ENCODE measurements around the gene CA14.
"Not testable (repeated sequence)": the region's sequence is repeated elsewhere in the genome, so short reads cannot be mapped to it uniquely, and the experiment has no call there.

The CA14 gene

DNA sequence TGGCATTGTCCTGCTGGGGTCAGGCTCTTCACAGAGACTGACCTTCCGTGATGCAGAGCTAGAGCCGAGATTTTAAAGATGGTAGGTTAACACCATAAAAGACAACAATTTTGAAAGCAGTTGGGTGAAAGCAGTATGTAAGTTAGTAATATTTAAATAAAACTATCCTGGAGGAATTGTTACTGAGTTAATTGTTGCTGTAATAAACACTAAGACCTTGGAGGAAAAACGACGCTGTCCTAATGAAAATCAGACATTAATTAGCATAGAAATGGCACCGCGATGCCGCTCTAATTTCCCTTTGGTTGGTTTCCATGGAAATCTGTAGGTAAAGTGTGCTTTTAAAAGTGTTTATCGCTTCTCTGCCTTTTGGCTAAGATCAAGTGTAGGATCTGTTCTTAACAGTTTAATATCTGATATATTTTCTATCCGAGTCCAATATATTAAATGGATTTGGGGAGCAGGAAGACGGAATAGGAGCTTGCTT is 20.9 kb upstream of the CA14 start:
- DNase-seq, result no peak

DNA sequence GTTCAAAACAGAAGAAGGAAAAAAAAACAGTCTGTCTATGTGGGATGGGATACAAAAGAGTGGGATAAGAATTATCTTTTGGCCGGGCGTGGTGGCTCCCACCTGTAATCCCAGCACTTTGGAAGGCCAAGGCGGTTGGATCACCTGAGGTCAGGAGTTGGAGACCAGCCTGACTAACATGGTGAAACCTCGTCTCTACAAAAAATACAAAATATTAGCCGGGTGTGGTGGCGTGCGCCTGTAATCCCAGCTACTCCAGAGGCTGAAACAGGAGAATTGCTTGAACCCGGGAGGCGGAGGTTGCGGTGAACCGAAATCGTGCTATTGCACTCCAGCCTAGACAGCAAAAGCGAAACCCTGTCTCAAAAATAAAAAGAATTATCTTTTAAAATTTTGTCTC is 20.4 kb upstream of the CA14 start:
- not testable (repeated sequence) for DNase-seq

GRCh38 chr1:150237746-150238145 is 19.8 kb upstream of the CA14 start:
- DNase-seq, result no peak

DNA sequence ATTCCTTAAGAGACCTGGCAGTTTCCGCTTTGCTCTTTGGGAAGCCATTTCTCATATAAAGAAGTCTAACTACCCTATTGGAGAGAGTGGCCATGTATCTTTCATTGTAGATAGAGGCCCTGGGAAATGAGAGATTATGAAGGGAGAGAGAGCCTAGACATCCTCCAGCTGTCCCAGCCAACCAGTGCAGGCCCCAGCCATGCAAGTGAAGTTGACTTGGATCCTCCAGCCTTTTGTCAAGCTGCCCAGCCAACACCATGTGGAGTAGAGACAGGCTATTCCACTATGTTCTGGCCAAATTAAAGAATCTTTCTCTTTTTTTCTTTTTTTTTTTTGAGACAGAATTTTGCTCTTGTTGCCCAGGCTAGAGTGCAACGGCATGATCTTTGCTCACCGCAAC is 14.6 kb upstream of the CA14 start:
- DNase-seq, result no peak

GRCh38 chr1:150249936-150250335 is 7.6 kb upstream of the CA14 start:
- DNase-seq, result no peak

GRCh38 chr1:150256198-150256553 is 1.4 kb upstream of the CA14 start:
- no peak for DNase-seq

- no peak for DNase-seq
These were observed 826 bp upstream of the CA14 start for GRCh38 chr1:150256554-150257341.

DNA sequence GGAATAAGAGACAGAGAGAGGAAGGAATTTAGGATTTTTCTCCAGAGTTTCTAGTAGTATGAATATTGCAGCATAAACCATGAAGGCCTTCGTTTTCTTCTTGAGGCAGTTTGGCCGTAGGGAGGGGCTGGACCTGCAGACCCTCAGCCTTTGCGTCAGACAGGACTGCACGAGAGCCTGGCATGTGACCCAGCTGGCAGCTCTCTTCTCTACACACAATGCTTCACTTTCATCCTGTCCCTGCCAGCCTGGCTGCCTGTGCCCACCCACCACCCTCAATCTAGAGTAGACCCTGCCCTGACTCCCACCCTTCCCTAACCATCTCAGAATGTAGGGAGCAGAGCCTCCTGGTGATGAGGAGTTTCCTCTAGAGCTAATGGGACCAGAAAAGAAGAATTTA is 1.6 kb downstream of the CA14 start:
- DNase-seq, result no peak

DNA sequence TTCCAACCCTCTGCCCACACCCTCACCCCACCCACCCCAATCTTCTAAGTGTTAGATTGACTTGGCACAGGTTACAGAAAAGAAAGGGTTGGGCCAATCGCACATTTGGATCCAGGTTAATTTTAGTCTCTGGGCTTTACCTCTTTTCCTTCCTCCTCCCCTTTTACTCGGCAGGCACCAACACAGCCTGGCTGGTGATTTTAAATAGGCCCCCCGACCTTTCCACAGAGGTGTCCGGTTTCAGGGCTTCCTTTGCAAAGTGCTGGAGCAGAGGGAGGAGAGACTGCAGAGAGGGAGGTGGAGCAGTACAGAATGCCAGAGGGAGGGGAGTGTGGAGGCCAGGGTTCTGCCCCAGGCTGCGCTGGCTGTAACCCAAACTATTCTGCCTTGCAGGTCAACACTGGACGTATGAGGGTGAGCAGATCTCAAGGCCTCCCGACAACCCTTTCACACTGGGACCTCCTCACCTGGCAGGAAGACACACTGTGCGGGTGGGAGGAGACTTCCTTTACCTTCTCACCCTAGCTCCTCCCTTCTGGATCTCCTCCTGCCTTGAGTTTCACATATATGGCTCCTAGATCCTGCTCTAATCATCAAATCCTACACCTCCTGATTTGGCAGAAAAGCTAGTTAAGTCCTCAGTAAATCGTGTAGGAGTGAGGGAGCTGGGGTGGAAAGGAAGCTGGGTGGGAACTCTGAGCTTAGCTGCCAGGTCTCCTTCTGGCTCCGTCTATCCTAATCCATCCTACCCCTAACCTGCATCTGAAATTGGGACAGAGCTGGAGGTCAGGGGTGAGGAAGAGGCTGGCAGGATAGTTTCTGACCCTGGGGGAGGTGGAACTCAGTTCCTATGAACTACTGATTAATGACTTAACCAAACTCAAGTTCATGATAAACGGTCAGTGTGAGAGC is 2.4 kb downstream of the CA14 start:
- no peak for DNase-seq

- DNase-seq, result no peak
These were observed 3.8 kb downstream of the CA14 start for GRCh38 chr1:150261367-150261766.

DNA sequence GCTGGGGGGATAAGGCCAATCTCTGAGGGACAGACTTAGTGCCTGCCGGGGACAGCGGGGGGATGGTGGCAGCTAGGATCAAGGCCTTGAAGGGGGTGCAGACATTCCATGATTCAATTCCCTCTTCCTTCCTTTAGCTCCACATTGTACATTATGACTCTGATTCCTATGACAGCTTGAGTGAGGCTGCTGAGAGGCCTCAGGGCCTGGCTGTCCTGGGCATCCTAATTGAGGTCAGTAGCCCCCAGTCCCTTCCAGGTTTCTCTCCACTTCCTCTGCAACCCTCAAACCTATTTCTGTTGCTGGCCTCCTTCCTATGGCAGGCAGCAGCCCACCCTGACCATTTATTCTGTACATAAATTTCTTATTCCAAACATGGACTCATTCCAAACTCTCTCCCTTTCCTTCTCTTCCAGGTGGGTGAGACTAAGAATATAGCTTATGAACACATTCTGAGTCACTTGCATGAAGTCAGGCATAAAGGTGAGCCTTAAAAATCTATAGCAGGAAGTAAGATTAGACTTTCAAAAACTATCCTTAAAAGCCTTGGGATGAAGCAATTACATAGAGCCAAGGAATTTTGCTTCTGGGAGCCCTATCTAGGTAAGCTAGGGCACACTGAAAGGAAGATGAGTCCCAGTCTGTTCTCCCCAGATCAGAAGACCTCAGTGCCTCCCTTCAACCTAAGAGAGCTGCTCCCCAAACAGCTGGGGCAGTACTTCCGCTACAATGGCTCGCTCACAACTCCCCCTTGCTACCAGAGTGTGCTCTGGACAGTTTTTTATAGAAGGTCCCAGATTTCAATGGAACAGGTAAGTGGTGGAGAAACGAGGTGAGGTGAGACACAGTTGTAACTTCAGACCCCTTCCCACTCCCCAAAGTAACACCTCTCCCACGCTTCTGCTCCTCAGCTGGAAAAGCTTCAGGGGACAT is 5.1 kb downstream of the CA14 start:
- no peak for DNase-seq

DNA sequence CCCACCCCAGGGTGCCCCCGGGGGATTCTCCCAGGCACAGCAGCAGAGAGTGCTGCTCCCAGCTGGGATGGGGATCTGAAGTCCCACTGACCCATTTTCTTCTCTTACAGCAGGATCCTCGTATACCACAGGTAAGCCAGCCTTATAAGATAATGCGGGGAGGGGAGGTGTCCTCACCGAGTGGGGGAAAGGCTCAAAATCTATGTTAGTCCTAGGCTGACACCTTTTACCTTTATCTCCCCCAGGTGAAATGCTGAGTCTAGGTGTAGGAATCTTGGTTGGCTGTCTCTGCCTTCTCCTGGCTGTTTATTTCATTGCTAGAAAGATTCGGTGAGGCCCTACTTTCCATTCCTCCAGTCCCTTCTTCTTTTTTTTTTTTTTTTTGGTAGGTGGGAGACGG is 6.0 kb downstream of the CA14 start:
- no peak for DNase-seq

GRCh38 chr1:150267896-150268295 is 10.3 kb downstream of the CA14 start:
- DNase-seq, result no peak

GRCh38 chr1:150268340-150268704 is 10.7 kb downstream of the CA14 start:
- peak; percentile 31 for DNase-seq

GRCh38 chr1:150268705-150269403 is 11.3 kb downstream of the CA14 start, which contains the start of gene APH1A:
Gene APH1A (minus strand): TSS chr1:150269016. CDS start chr1:150268810, 206 bp downstream.
- DNase-seq, result peak; percentile 90

DNA sequence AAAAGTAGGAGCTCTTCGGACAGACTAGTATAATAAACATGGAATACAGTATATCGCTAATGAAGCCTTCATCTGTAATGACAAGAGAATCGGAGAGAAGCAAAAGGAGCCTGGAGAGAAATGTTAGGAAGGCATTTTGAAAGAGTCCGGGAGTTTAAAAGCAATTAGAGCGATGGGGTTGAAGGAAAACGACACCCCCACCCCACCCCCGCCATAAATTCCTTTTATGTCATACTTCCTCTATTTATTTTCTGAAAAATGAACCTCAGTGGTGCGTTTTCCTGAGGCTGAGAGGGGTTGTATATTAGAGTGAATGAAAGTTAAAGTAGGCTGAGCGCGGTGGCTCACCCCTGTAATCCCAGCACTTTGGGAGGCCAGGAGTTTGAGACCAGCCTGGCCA is 11.9 kb downstream of the CA14 start:
- no peak for DNase-seq

DNA sequence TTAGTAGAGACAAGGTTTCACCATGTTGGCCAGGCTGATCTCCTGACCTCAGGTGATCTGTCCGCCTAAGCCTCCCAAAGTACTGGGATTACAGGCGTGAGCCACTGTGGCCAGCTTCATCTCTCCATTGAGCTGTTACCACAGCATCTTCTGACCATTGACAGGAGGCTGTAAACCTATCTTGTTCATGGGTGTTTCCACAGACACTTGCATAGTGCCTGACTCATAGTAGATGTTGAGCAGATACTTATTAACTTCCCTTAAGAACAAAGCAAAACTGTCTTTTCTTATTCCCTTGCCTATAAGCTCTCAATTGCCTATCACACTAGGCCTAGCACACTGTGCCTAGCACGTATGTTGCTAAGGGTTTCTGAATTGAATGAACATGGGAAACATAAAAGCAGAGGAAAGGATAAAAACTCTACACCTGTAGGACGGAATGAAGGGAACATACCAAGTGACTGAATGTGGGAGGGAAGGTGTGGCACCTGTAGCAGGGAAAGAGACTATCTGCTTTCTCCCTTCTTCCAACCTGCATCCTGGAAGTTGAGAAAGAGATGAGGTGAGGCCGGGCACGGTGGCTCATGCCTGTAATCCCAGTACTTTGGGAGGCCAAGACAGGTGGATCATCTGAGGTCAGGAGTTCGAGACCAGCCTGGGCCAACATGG is 13.9 kb downstream of the CA14 start:
- DNase-seq, result no peak

DNA sequence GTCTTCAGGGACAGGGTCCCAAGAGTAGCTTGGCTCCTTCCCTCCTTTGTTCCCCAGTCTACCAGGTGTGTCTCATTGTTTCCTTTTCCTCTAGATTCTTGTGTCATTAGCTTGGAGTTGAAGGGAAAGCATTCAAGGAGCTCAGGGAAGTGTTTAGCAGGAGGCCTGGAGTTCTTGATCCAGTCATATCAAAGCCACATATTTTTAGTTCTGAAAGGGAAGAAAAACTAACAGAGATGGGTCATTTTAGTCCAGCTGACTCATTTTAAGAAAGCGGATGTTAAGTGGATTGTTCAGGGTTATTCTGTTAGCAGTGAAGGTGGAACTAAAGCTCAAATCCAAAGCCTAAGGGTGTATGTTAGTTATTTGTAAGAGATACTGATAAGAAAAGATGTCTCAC is 15.7 kb downstream of the CA14 start:
- DNase-seq, result no peak

GRCh38 chr1:150280138-150280707 is 22.6 kb downstream of the CA14 start:
- DNase-seq, result no peak

DNA sequence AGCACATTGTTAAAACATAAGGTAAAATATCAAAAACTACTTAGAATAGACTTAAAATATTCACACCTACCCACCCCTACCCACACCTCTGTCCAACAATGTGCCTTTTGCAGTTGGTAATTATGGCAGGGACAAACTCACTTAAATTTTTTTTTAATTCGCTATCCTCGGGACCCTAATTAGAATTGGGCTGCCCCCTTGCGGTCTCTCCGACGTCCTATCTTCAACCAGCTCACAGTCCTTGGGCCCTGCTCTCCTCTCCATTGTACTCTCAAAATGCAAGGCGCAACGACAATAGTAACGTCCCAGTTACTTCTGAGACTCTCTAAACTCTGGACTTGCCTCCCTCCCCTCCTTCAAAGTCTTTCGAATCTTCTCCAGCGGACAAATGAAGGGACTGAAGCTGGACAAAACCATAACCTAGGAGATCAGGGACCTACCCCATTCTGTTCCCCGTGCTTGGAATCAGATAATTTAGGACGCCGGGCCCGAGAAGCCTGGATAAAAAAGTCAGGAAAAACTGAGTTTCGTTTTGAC is 23.7 kb downstream of the CA14 start:
- peak; percentile 66 for DNase-seq

Measured in activated CD8-positive, alpha-beta memory T cell treated with anti-CD3 and anti-CD28 coated beads, Interleukin-2, amount 50 U/mL, for 4 hours (primary cell).